ENCODE measurements around the gene DNAH3. TPM values are rescaled to one million over a fixed set of nuclear protein-coding genes. Genes with fewer than 3 reads are reported as not detected.
"Not testable (repeated sequence)": the region's sequence is repeated elsewhere in the genome, so short reads cannot be mapped to it uniquely, and the experiment has no call there.

DNAH3 gene
- total RNA-seq, 1 donor from 2014 or later = 0.89 TPM

- DNase-seq = no peak
- no peak for ATAC-seq (ENCODE audit: poor library complexity)
- intact Hi-C loops (cut with DNase I) = no loop called here
Measured at GRCh38 chr16:21175397-21175796, 24.8 kb upstream of the DNAH3 start.

DNA sequence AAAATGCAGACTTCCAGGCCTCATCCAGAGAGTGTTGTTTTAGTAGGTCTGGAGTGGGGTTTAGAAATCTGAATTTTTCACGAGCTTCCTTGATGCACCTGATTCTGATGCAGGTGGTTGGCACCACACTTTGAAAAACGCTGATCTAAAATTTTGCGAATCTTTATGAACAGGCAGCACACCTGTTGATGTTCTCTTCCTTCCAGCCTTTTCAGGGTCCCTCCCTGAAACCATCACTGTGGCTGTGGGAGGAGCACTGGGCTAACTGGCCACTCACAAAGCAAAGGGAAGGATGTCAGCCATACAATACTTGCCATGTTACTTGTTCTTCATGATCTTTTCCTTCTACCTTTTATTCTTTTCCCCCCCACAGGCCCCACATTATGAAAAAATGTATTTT lies 22.0 kb upstream of the DNAH3 start:
- DNase-seq (no peak), ATAC-seq (ENCODE audit: poor library complexity) (no peak)
- intact Hi-C loops (cut with DNase I) = no loop called here

DNA sequence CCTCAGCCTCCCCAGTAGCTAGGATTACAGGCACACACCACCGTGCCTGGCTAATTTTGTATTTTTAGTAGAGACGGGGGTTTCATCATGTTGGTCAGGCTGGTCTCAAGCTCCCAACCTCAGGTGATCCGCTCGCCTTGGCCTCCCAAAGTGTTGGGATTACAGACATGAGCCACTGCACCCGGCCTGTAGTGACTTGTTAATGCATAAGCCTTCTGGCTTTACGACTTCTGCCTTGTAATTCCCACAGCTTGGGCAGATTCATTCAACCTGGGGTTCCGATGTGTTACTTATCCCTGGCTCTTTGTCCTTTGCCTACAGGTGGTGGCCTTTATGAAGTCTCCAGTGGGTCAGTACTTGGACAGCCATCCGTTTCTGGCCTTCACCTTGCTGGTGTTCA lies 19.5 kb upstream of the DNAH3 start:
- DNase-seq; intact Hi-C loops (cut with DNase I); ATAC-seq (ENCODE audit: poor library complexity): not testable (repeated sequence)

DNA sequence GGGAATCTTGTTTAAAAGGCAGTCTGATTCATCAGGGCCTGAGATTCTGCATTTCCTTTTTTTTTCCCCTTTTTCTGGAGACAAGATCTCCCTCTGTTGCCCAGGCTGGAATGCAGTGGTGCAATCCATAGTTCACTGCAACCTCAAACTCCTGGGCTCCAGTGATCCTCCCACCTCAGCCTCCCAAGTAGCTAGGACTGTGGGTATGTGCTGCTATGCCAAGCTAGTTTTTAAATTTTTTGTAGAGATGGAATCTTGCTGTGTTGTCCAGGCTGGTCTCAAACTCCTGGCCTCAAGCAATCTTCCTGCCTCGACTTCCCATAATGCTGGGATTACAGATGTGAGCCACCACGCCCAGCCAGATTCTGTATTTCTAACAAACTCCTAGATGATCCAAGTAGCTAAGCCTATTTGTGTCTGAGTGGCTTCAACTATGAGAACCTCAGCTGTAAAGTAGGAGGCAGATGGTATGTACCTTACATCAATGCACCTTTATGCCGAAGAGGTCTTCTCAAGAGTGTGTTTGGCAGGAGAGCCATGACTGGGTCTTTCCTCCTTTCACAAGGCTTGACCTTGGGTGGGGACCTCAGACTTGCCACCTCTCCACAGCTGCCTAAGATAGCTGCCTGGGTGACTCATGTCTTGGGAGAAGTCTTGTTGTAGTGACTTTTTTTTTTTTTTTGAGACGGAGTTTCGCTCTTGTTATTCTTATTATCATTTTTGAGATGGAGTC lies 18.8 kb upstream of the DNAH3 start:
- intact Hi-C loops (cut with DNase I) = no loop called here
- ATAC-seq (ENCODE audit: poor library complexity) (no peak), DNase-seq (no peak)

DNA sequence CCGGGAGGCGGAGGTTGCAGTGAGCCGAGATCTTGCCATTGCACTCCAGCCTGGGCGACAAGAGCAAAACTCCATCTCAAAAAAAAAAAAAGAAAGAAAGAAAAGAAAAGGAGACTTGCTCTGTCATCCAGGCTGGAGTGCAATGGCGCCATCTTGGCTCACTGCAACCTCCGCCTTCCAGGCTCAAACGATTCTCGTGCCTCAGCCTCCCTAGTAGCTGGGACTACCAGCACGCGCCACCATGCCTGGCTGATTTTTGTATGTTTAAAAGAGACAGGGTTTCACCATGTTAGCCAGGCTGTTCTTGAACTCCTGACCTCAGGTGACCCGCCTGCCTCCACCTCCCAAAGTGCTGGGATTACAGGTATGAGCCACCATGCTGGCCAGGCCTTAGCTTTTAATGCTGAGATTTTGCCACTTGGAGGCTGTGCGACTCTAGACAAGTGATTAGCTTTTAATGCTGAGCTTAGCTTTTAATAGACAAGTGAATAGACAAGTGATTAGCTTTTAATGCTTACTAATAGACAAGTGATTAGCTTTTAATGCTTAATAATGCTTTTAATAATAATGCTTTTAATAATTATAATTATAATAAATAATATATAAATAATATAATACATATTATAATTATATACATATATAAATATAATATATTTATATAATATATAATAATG lies 17.4 kb upstream of the DNAH3 start:
- intact Hi-C loops (cut with DNase I) = no loop called here
- DNase-seq (no peak), ATAC-seq (ENCODE audit: poor library complexity) (no peak)

- intact Hi-C loops (cut with DNase I) = no loop called here
Measured at GRCh38 chr16:21167360-21167759, 16.7 kb upstream of the DNAH3 start.

GRCh38 chr16:21166561-21166961 lies 15.9 kb upstream of the DNAH3 start:
- ATAC-seq (ENCODE audit: poor library complexity) = no peak
- intact Hi-C loops (cut with DNase I) = no loop called here

More at GRCh38 chr16:21167360-21167759, 16.7 kb upstream of the DNAH3 start:
- DNase-seq = no peak
- no peak for ATAC-seq (ENCODE audit: poor library complexity)

DNA sequence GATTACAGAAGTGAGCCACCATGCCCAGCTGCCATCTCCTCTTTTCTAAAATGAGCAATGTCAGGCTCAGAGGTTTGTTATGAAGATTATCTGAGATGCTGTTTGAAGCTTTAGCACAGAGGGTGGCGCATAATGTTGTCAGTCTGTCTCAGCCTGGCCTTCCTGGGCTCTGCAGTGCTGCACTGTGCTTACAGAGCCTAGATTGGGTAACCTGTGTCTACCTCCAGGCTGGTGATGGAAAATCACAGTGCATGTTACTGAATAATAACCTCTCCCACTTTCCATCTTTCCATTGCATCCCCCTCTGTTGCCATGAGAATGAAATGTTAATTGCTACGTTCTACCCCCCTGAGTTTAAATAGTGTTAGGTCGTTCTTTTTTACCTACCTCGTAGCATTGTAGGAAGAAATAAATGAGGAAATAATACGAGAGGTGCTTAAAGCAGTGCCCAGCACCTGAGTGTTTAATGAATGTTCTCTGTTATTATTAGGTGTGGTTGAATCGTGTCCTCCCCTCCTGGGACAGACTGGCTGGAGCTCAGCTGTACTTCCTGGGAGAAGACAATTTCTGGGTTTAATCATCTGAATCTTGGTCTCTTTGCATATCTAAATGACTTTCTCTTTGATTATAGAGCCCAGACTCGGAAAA lies 14.0 kb upstream of the DNAH3 start:
- intact Hi-C loops (cut with DNase I) = no loop called here
- DNase-seq = no peak
- no peak for ATAC-seq (ENCODE audit: poor library complexity)

More at GRCh38 chr16:21166561-21166961, 15.9 kb upstream of the DNAH3 start:
- no peak for DNase-seq

DNA sequence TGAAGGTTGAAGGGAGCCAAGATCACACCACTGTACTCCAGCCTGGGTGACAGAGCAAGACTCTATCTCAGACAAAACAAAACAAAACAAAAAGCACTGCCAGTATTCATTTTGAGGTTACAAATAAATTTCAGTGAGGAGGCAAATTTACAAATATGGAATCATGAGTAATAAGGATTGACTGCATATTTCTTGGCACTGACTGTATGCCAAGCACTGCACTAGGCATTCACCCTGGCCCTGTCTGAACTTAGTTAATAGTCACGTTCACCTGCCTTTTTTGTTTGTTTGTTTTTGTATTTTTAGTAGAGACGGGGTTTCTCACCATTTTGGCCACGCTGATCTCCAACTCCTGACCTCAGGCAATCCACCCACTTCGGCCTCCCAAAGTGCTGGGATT lies 12.9 kb upstream of the DNAH3 start:
- intact Hi-C loops (cut with DNase I) = no loop called here
- no peak for ATAC-seq (ENCODE audit: poor library complexity)
- DNase-seq = no peak

- intact Hi-C loops (cut with DNase I) = no loop called here
- ATAC-seq (ENCODE audit: poor library complexity) = peak; percentile 20
- DNase-seq = peak; percentile 84
Measured at GRCh38 chr16:21162661-21163151, 12.1 kb upstream of the DNAH3 start.

DNA sequence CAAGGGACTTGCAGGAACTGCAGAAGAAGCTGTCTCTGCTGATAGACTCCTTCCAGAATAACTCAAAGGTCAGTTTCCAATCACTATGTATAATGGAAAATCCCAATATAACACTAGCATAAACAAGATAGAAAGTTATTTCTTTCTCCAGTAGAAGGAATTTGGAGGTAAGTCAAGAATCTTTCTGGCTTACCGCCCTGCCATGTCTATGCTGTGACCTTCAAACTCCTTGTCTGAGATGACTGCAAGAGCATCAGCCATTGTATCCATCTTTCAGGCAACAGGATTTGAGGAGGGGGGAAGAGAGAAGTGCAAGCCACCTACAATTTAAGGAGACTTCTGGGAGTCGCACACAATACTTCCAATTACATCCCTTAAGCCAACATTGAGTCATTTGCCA lies 10.6 kb upstream of the DNAH3 start:
- intact Hi-C loops (cut with DNase I) = no loop called here
- DNase-seq (no peak), ATAC-seq (ENCODE audit: poor library complexity) (peak; percentile 18)

DNA sequence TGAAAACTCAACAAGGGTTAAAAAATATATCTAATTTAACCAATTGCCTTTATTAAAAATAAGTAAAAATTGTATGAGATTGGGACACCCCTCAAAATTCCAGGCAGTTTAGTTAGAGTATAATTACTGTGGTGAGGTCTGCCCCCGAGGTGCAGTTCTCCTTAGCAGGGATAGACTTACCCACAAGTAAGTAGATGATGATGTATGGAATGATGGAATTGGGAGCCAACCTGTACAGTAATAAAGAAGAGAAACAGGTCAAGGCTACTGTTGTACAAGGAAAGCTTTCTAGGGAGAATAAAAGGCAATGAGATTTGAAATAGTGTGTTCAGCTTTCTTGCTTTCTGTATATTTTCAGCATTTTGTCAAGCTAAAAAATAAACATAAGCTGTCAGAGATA lies 9.6 kb upstream of the DNAH3 start:
- DNase-seq (no peak), ATAC-seq (ENCODE audit: poor library complexity) (no peak)
- intact Hi-C loops (cut with DNase I) = no loop called here

DNA sequence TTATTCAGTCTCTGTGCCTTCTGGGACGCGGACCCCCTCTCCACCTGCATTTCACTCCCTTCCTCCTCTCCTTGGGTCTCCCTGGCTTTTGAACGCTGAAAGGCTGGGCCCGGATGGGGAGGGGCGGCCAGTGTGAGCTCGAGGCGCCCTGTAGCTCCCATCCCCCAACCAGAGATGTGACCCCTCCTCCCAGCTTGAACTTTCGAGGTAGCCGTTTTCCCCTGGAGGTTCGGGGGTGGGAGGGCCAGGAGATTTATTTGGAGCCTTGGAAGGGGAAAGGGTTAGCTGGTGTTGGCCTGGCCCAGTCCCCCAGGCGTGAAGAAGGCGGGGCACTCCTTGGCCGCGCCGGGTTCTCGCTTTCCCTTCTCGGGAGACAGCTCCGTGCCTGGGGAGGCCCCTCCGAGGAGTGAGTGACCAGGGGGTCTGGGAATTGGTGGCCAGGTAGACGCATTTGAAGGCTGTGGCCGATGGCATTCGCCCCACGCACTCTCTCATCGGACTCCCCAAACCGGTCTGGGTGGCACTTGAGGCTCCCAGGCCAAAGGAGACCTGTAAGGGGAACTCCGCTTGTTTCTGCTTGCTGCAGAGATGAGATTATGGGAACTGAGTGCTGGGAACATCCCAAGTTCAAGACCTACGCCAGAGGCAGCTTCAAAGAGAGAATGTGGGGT lies 8.8 kb upstream of the DNAH3 start:
- ATAC-seq (ENCODE audit: poor library complexity) (peak; percentile 40), DNase-seq (peak; percentile 66)
- intact Hi-C loops (cut with DNase I) = loop anchor here (2.0 to 10.0 kb wide), 2 partner anchors 141 to 1515 kb away; no protein-coding TSS in a partner anchor

DNA sequence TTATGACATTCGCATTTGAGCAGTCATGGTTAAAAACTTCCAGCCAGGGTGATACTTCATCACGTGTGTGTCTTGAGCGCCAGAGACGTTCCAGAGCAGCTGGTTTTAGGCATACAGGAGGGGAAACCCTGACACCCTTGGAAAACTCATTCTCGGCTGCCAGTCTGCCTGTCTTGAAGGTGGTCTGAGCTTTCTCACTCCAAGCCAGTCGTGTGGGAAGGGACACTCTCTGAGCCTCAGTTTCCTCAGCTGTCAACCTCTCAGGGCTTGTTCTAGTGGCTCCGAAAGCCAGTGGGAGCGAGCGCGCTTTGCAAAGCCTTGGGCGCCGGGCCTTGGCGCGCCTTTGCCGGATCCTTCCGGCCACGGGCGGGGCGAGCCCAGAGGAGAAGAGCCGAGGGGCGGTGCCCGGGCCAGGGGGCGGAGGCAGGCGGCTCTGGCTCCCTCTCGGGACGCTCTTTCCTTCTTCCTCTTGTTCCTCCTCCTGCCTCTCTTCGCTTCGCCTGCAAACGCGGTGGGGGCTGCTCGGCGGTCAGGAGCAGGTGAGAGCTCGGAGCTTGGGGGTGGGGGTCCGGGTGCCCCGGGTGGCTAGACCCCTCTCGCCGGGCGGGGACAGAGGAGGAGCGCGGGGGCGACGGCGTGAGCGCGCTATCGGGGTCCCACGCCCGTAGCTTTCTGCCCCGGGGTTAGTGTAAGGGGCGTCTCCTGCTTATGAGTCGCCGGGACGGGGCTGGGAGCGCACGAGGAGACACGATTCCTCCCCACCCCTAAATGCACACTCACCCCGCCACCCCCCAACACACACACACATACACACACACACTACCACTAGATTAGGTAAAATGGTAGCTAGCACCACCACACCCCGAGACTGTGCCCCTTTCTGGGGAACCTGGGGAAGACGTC lies 7.8 kb upstream of the DNAH3 start, which contains the start of gene LDAF1:
Gene LDAF1, plus strand, starts transcription at position 467 of the 903 bp plus-strand sequence. CDS start 2,509 bp downstream, outside the sequence.
- DNase-seq = peak; percentile 93
- intact Hi-C loops (cut with DNase I) = loop anchor here (2.0 to 10.0 kb wide), 2 partner anchors 142 to 1516 kb away; no protein-coding TSS in a partner anchor
- peak; percentile 92 for ATAC-seq (ENCODE audit: poor library complexity)

- intact Hi-C loops (cut with DNase I) = loop anchor here (2.0 to 10.0 kb wide), 2 partner anchors 143 to 1517 kb away; no protein-coding TSS in a partner anchor
- DNase-seq (no peak), ATAC-seq (ENCODE audit: poor library complexity) (no peak)
Measured at GRCh38 chr16:21157632-21158031, 7.0 kb upstream of the DNAH3 start.

- intact Hi-C loops (cut with DNase I) = loop anchor here (10.0 kb wide), 1 partner anchor 1518 kb away; no protein-coding TSS in a partner anchor
- DNase-seq (no peak), ATAC-seq (ENCODE audit: poor library complexity) (peak; percentile 11)
Measured at GRCh38 chr16:21156767-21157467, 6.3 kb upstream of the DNAH3 start.

GRCh38 chr16:21156011-21156410 lies 5.4 kb upstream of the DNAH3 start:
- not testable (repeated sequence) for DNase-seq; ATAC-seq (ENCODE audit: poor library complexity)
- intact Hi-C loops (cut with DNase I) = loop anchor here (10.0 kb wide), 1 partner anchor 1519 kb away; no protein-coding TSS in a partner anchor

Measured in Right ventricle myocardium superior (tissue), 1 donor.